Transverse colon (tissue), 4 donors: ENCODE data around the gene SVIL. TPM values are rescaled to one million over a fixed set of nuclear protein-coding genes. Genes with fewer than 3 reads are reported as not detected.

Experiments used
- DNase-seq: peaks from one replicate; pipeline ENCODE4 v3.0.0-alpha.2; 2019
- H3K27ac ChIP-seq, 4 donors: fragments of 200-600 bp; sonication (generic); 2 replicates each; pipeline ENCODE4 v1.5.1; 2016 to 2018; ENCODE audit warnings: inconsistent platforms in 4 of 4
- H3K27me3 ChIP-seq: fragments of 200-600 bp; sonication (generic); 2 replicates; pipeline ENCODE4 v1.5.1; 2017; ENCODE audit warnings: inconsistent platforms
- H3K36me3 ChIP-seq, 4 donors: fragments of 200-600 bp; sonication (generic); 2 replicates each; pipeline ENCODE4 v1.5.1; 2017 to 2019; ENCODE audit warnings: inconsistent platforms in 4 of 4
- H3K4me1 ChIP-seq, 4 donors: fragments of 200-600 bp; sonication (generic); 2 replicates each; pipeline ENCODE4 v1.5.1; 2017 to 2020; ENCODE audit warnings: inconsistent platforms in 4 of 4
- H3K4me3 ChIP-seq, 4 donors: fragments of 200-600 bp; sonication (generic); 1 replicate in 1 of 4; 2 replicates in 3 of 4; pipeline versions ENCODE4 v1.5.1 to v1.6.1; 2017 to 2019; ENCODE audit warnings: inconsistent platforms in 4 of 4
- H3K9me3 ChIP-seq, 2 donors: fragments of 200-600 bp; sonication (generic); 2 replicates each; pipeline ENCODE4 v1.5.1; 2017 to 2019; ENCODE audit warnings: inconsistent platforms in 2 of 2
- EP300 ChIP-seq: sonication (generic); formaldehyde crosslinking; IDR thresholded peaks from one replicate; pipeline ENCODE4 v1.6.1; 2017; ENCODE audit warnings: antibody characterized with exemption, low read depth
- POLR2A ChIP-seq: fragments of 450-650 bp; IDR thresholded peaks from one replicate; pipeline ENCODE4 v1.6.1; 2016; ENCODE audit warnings: antibody characterized with exemption, mild to moderate bottlenecking, moderate library complexity
- POLR2AphosphoS5 ChIP-seq, 3 donors: sonication (generic); formaldehyde crosslinking; IDR thresholded peaks; one replicate each; pipeline ENCODE4 v1.6.1; 2016; ENCODE audit warnings: antibody characterized with exemption in 3 of 3
- WGBS, 2 donors: methylation state at CpG; one replicate each; pipeline ENCODE4 v1.1.5; 2018; ENCODE audit warnings: low coverage in 1 of 2; 5-methylcytosine and 5-hydroxymethylcytosine counted together
- in situ Hi-C, 4 donors: fragments of 200-750 bp; cut with MboI; loops; one replicate each; pipeline versions ENCODE4 v1.15.0 to v1.15.1; 2017; ENCODE audit warnings: low sequenced_read_pairs in 3 of 4, low pct_ligation_motif_present in 1 of 4, low pct_unique_long_range_greater_than_20kb in 1 of 4
- intact Hi-C: fragments of 100-400 bp; cut with DNase I; formaldehyde crosslinking; loops from one replicate; pipeline ENCODE4 v1.15.1; 2023; ENCODE audit warnings: low total_unique reads
- total RNA-seq, 4 donors: library from RNA; depleted of rRNA; stranded (reverse); fragments of >200 nt; gene quantifications; one replicate each; pipeline ENCODE4 v1.1.0, GENCODE V29; 2016
- TF ChIP-seq, protein P1 (sequence below), 5 experiments: fragments of 200-600 bp in 3 of 5; fragments of 450-650 bp in 2 of 5; sonication (generic) in 3 of 5; IDR thresholded peaks; 1 replicate in 2 of 5; 2 replicates in 3 of 5; pipeline ENCODE4 v1.5.1; 2016 to 2017; ENCODE audit warnings: antibody characterized with exemption in 5 of 5, inconsistent platforms in 3 of 5, mild to moderate bottlenecking in 2 of 5, moderate library complexity in 1 of 5

Gene SVIL
- total RNA-seq, 4 donors from 2014 or later = 146 to 192 (median 156) TPM

DNA sequence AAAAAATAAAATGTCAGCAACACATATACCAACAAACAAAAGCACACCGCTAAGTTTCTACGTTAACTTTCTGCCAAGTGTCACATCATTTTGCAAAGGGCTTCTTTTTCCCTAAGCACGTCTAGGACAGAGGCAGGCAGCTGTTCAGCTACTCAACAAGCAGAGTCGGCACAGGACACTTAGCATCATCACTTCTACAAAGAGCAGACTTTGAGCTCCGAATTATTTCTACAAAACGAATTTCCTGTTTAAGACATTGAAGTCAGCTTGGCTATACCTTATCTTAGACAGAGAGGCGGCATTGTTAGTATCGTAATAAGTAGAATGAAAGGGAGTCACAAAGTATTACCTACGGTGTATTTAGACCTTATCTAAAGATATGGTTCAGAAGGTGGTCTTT is 110.1 kb downstream of the SVIL start:
- intact Hi-C loops (no loop called here), in situ Hi-C loops (loop anchor here in 2 of 4 donors (25.0 kb wide), 2 partner anchors 213 to 338 kb away; no protein-coding TSS in a partner anchor)
- TF ChIP-seq POLR2AphosphoS5 (IDR thresholded peaks at IDR 0.05) (no peak), EP300 (no peak), POLR2A (no peak)
- TF ChIP-seq, protein P1, sequence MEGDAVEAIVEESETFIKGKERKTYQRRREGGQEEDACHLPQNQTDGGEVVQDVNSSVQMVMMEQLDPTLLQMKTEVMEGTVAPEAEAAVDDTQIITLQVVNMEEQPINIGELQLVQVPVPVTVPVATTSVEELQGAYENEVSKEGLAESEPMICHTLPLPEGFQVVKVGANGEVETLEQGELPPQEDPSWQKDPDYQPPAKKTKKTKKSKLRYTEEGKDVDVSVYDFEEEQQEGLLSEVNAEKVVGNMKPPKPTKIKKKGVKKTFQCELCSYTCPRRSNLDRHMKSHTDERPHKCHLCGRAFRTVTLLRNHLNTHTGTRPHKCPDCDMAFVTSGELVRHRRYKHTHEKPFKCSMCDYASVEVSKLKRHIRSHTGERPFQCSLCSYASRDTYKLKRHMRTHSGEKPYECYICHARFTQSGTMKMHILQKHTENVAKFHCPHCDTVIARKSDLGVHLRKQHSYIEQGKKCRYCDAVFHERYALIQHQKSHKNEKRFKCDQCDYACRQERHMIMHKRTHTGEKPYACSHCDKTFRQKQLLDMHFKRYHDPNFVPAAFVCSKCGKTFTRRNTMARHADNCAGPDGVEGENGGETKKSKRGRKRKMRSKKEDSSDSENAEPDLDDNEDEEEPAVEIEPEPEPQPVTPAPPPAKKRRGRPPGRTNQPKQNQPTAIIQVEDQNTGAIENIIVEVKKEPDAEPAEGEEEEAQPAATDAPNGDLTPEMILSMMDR (IDR thresholded peaks at IDR 0.05) = no peak
- DNase-seq = no peak
- 46 to 66% methylated on average over 9 of the region's 9 CpGs for WGBS, 2 donors
- Histone ChIP-seq H3K27me3 (no peaks in the 10 kb centered on the region), H3K4me1 (peaks cover 0 to 32% (median 18%) of the 10 kb centered on the region in 4 donors), H3K9me3 (no peaks in the 10 kb centered on the region), H3K27ac (peak overlapping the region; percentile 60 to 81 (median 74)), H3K4me3 (no peak overlapping the region), H3K36me3 (peaks cover 0 to 34% (median 16%) of the 10 kb centered on the region in 4 donors)

DNA sequence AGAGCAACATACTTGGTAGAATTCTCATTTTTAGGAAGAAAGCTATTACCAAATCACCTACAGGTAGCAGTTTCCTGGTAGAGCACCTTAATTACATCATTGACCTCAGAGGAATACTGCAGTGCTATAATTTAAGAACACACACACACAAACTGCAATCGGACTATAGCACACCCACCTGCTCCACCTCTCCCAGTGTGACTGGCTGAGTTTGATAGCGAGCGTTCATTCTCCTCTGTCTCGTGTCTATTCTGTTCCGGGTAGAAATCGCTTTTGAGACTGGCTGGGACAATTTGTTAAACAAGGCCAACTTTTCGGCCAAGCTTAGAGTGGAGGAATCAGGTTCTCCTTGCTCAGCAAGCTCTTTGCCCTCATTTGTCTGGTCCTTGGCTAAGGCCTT is 110.5 kb downstream of the SVIL start:
- H3K9me3 ChIP-seq = no peaks in the 10 kb centered on the region
- H3K4me1 ChIP-seq = peaks cover 0 to 37% (median 18%) of the 10 kb centered on the region in 4 donors
- H3K27ac ChIP-seq = peak overlapping the region; percentile 60 to 81 (median 74)
- intact Hi-C loops (no loop called here), in situ Hi-C loops (loop anchor here in 2 of 4 donors (25.0 kb wide), 2 partner anchors 213 to 338 kb away; no protein-coding TSS in a partner anchor)
- WGBS, 2 donors = 46 to 51% methylated on average over 3 to 7 of the region's 7 CpGs
- no peaks in the 10 kb centered on the region for H3K27me3 ChIP-seq
- H3K36me3 ChIP-seq = peaks cover 0 to 31% (median 15%) of the 10 kb centered on the region in 4 donors
- H3K4me3 ChIP-seq = no peak overlapping the region
- TF ChIP-seq EP300 (no peak), POLR2AphosphoS5 (IDR thresholded peaks at IDR 0.05) (peak in 1 of 3 donors; percentile 8), POLR2A (no peak)
- TF ChIP-seq, protein P1 (IDR thresholded peaks at IDR 0.05) = no peak
- peak; percentile 51 for DNase-seq

DNA sequence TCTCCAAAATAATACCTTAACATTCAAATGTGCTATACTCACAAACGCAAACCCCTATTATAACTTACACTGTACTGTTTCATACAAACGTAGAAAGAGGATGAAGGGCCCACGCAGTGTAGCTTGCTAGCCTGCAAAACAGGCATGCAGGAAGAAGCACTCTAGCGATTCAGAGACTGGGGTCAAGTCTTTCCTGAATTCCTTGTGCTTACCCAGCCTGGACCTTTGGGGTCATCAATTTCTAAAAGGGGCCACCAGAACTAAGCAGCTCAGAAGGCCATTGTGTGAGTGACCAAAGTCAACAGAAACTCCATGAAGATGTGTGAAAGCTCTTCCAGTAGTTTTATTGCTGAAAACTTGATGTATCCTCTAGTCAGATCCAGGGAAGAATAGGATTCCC is 111.9 kb downstream of the SVIL start:
- Histone ChIP-seq H3K27ac (peak overlapping the region; percentile 36 to 75 (median 65)), H3K4me3 (no peak overlapping the region), H3K4me1 (peaks cover 0 to 39% (median 18%) of the 10 kb centered on the region in 4 donors), H3K9me3 (no peaks in the 10 kb centered on the region), H3K36me3 (peaks cover 0 to 34% (median 16%) of the 10 kb centered on the region in 4 donors), H3K27me3 (no peaks in the 10 kb centered on the region)
- 70 to 83% methylated on average over 2 to 4 of the region's 4 CpGs for WGBS, 2 donors
- in situ Hi-C loops (loop anchor here in 2 of 4 donors (25.0 kb wide), 2 partner anchors 214 to 339 kb away; no protein-coding TSS in a partner anchor), intact Hi-C loops (no loop called here)
- TF ChIP-seq EP300 (no peak), POLR2A (no peak), POLR2AphosphoS5 (IDR thresholded peaks at IDR 0.05) (no peak)
- TF ChIP-seq, protein P1 (IDR thresholded peaks at IDR 0.05) = no peak
- DNase-seq = no peak

DNA sequence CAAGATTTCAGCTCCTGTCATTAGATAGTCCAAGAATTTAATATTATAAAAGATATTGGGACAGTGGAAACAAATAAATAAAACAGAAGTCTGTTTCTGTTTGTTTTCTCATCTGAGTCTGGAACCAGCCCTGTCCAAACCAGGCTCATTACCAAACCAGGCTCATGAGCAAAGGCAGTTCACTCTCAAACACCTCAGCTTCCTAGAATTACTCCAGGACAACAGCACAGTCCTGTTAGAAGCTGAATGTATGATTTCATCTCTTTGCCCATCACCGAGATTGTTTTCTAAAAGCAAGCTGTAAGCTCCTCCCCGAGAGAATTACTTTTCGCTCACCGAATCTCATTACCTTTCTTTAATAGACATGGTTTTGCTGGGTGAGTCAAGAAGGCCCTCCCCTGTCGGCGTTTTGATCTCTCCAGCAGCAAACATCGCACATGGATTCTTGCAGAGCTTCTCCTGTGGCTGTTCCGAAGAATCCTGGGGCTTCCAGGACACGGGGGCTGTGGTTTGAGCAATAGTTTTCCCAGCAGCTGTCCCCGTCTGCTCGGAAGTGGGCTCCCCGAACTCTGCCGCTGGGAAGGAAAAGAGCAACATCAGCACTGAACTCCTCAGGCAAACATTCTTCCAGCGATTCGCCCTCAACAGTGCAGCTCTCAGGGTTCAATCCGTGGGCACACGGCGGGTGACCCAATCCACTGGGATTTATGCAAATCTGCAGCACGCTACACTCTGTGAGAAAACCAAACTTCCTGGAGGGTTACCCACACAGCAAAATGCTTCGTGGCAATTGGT is 112.5 kb downstream of the SVIL start:
- WGBS, 2 donors = 69 to 86% methylated on average over 12 to 20 of the region's 20 CpGs
- H3K27ac ChIP-seq = peak overlapping the region; percentile 36 to 75 (median 65)
- no peak overlapping the region for H3K4me3 ChIP-seq

More for the DNA sequence above, 112.5 kb downstream of the SVIL start:
- TF ChIP-seq POLR2A (no peak), POLR2AphosphoS5 (IDR thresholded peaks at IDR 0.05) (no peak), EP300 (no peak)
- TF ChIP-seq, protein P1 (IDR thresholded peaks at IDR 0.05) = no peak
- in situ Hi-C loops (loop anchor here in 2 of 4 donors (25.0 kb wide), 2 partner anchors 215 to 340 kb away; no protein-coding TSS in a partner anchor), intact Hi-C loops (no loop called here)
- DNase-seq = peak; percentile 9
- H3K27me3 ChIP-seq = no peaks in the 10 kb centered on the region
- no peaks in the 10 kb centered on the region for H3K9me3 ChIP-seq
- peaks cover 0 to 39% (median 18%) of the 10 kb centered on the region in 4 donors for H3K4me1 ChIP-seq
- peaks cover 0 to 37% (median 17%) of the 10 kb centered on the region in 4 donors for H3K36me3 ChIP-seq
